Stimulated activated naive CD8-positive, alpha-beta T cell treated with anti-CD3 and anti-CD28 coated beads, Interleukin-15, Interleukin-2, amounts not matched to agents 100 U/mL and 50 U/mL, for 24 hours (primary cell): Measurements from ENCODE around the gene PID1.
"Not testable (repeated sequence)": the region's sequence is repeated elsewhere in the genome, so short reads cannot be mapped to it uniquely, and the experiment has no call there.

Experiments used
- ATAC-seq: fragments of 150-1000 bp; cut with Tn5 transposase; one replicate; pipeline ENCODE4 v1.10.0; 2021
- DNase-seq: peaks from one replicate; pipeline ENCODE4 v3.0.0; 2021

PID1 gene

DNA sequence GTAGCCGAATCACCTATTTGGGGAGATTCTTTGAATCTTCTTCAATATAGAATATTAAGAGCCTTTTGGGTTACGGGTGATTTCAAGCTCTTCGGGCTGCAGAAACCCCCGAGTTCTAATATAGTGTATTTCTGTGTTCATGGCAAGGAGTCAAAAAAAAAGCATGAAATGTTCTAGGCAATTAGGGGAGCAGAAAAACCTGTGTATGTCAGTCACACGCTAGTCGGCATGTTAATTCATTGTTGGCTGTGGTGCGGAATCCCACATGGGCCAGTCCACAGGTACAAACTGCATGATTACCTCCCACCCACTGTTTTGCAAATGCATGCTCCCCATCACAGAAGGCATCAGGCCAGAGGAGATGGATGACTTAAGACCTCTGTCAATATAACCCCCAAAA is 161.9 kb downstream of the PID1 start:
- ATAC-seq = no peak
- no peak for DNase-seq

DNA sequence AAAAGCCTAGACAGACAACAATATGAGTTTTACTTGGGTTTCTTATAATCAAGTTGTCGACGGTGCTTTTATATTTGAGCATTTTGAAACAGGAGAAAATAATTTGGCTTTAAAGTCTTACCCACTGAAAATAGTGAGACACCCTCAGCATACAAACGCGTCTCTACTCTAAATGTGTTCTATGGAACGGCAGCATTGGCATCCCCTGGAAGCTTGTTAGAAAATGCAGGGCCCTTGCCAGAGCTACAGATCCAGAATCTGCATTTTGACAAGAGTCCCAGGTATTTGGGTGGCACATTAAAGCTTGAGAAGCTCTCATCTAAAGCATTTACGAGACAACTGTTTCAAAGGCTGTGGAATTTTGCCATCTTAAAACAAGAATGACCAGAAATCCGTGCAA is 163.5 kb downstream of the PID1 start:
- ATAC-seq = no peak

DNA sequence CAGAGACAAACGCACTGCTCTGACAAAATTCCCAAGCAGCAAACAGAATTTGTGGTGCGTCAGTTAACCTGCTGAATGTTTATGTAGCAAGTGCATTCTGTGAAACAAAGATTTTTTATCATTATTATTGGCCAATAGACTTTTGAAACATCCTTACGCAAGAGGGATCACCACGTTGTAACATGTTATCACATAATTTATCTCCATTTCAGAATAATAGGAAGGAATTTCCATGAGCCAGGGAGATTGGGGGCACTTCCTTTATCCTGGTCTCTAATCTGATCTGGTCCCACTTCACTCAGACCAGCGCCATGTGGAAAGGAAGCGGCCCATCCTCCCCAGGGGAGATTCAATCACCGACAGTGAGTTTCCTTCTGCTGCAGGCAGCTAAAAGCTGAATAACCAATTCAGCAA is 166.1 kb downstream of the PID1 start:
- ATAC-seq (no peak), DNase-seq (no peak)

More for the DNA sequence above, 163.5 kb downstream of the PID1 start:
- DNase-seq = no peak

DNA sequence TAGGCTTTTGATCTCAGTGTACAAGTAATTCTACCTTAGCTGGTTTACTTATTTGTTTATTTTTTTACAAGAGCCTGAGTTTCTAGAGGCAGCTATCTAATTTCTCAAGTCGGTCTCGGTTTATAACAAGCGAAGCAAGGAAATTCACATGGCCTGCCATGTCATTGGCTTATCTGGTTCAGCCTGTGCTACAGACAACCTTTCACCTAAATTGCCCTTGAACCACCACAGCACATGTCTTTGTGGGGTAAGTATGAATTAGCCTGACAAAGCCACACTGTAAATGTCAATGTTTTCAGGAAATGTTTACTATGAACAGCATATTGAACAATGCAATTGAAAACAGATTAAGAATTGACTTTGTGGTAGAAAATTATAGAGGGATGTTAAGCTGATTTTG is 167.1 kb downstream of the PID1 start:
- DNase-seq (no peak), ATAC-seq (no peak)

- DNase-seq = no peak
- ATAC-seq = no peak
Observed at GRCh38 chr2:229101314-229101713, 169.8 kb downstream of the PID1 start.

- ATAC-seq (no peak), DNase-seq (no peak)
Observed at GRCh38 chr2:229099231-229099630, 171.9 kb downstream of the PID1 start.

GRCh38 chr2:229098801-229099200 is 172.3 kb downstream of the PID1 start:
- no peak for ATAC-seq
- no peak for DNase-seq

DNA sequence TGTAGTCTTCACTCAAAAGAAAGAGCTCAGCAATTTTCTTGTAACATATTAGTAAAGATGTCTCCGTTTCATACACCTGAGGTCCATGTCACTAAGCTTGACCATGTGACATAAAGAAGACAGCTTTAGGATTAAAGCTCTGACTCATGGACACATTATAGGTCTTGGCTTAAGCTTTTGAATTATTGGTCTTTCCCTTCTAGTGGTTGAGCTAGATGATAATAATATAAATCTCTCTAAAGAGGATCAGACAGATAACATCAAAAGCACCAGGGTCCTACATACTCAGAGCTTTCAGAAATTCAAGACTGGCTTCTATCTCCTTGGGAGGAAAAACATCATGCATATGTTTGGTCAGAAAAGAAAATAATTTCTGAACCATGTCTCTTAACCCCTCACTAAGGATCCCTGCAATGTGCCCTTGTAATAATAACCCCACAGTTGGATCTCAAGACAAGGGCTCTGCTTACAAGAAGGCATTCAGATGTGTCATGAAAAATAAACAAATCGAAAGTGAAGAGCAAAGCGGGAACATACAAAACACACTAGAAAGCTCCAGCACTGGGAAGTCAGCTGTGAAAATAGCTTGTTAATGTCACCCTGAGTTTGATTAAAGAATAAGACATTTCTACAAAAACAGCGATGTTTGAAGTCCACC is 174.5 kb downstream of the PID1 start:
- DNase-seq = no peak

GRCh38 chr2:229095472-229095871 is 175.6 kb downstream of the PID1 start:
- ATAC-seq = no peak
- DNase-seq = no peak

More for the DNA sequence above, 174.5 kb downstream of the PID1 start:
- ATAC-seq = no peak

GRCh38 chr2:229090225-229090624 is 180.9 kb downstream of the PID1 start:
- no peak for ATAC-seq
- no peak for DNase-seq

DNA sequence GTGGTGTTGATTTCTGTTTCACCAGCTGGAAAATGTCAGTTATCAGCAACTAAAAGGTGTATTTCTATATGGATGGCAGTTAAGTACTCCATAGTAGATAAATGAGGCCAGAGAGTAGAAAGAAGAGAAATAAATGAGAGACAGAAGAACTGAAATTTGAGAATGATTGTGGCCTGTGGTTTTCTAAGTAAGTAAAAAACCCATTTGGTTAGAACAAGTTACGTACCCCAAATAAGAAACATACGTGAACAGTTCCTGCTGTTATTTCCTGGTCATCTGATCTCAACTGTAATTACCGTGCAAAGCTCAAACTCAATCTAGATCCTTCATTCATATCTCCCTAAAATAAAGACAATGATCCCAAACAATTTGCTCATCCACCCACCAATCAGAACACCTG is 181.3 kb downstream of the PID1 start:
- DNase-seq = no peak

DNA sequence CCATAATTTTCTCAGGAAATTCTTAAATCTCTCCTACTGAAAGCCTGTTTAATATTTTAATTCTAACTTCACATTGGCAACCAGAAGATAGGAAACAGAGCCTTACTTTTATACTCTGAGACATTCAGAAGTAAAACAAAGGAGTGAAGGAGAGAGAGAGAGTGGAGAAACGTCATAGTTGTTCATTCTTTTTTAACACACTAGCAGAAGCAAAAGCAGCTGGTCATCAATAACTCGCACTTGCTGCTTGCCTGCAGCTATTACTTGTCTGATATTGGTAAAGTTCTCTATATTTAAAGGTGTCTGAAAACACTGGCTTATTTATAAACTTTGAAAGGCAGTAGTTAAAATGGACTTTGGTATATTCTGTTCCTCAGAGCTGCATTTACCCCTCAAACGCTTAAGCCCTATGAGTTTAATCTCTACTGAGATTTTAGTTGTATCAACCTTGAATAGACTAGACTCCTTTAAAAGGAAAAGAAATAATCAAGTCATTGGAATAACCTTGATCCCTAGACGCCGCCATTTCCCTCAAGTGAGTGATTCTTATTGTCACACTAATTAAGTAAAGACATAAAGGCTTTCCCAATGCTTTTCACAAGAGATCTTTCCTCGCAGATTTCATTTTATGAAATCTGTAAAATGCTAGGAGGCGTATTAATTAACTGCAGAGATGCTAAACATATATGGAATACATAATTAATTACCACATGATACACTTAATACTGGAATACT is 182.0 kb downstream of the PID1 start:
- DNase-seq (no peak), ATAC-seq (no peak)

More for the DNA sequence above, 181.3 kb downstream of the PID1 start:
- no peak for ATAC-seq

GRCh38 chr2:229088517-229088913 is 182.6 kb downstream of the PID1 start:
- ATAC-seq (no peak), DNase-seq (no peak)

- ATAC-seq (no peak), DNase-seq (no peak)
Observed at GRCh38 chr2:229087843-229088516, 183.1 kb downstream of the PID1 start.

- DNase-seq (no peak), ATAC-seq (no peak)
Observed at GRCh38 chr2:229087267-229087666, 183.8 kb downstream of the PID1 start.

DNA sequence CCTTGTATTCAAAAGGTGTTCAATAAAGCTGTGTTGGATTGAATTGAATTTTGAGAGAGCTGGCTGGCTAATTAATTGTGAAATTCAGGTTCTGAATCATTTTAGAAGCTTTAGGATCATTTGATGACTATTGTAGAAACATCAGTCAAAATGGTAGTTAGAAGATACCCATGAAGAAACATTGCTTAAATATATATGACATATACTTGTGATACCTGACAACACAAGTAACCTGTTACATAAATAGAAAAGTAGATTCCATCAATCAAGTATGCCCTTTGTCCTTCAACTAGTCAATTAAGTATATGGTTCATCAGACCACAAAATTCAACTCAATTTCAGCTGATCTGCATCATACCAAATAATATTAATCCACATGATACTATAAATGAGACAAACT is 185.6 kb downstream of the PID1 start:
- ATAC-seq = no peak

DNA sequence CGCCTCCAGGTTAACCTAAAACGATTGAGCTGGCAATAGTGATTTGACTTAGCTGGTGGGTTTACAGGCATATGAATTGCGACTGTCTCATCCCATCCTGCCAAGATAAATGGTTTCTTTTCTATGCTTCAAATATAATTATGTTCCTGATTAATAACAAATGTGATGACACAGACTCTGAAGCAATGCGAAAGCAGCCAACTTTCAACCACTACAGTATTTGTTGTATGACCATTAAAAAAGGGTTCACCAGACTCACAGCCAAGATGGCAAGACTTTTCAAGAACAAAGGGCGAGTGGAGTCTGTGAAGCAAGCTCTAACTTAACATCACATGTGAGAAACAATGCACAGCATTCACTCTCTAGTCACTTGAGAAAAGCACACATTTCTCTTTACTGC is 186.6 kb downstream of the PID1 start:
- no peak for DNase-seq
- no peak for ATAC-seq

More for the DNA sequence above, 185.6 kb downstream of the PID1 start:
- DNase-seq = no peak

DNA sequence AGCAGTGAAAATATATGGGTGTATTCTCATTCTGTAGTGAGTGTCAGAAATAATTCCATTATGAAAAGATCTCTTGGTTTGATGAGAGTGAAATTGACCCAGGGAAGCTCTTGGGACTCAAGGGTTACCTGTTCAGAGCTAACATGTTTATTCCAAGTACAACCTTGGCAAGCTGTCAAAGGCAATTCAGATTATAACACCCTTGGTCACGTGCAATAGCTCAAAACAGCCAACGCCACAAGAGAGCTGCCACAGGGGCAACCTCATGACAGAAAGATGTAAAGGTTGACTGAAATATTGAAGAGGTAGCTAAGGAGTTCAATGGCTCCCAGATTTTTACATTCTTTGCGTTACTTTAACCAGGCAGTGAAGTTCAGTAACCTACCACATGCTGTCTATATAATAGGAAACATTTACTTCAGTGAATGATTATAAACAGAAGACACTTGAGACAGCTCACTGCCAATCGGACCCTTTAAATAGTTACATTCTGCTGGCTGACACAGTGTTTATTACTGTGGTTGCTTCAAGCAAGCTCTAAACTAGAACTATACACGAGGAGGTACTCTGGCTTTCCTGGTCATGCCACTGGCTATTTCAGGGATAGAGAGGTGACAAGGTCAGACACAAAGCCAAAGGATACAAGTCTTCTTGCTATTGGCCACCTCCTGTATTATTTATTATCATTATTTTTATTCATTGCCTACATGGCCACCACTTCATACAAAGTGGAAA is 187.3 kb downstream of the PID1 start:
- DNase-seq = no peak
- no peak for ATAC-seq

DNA sequence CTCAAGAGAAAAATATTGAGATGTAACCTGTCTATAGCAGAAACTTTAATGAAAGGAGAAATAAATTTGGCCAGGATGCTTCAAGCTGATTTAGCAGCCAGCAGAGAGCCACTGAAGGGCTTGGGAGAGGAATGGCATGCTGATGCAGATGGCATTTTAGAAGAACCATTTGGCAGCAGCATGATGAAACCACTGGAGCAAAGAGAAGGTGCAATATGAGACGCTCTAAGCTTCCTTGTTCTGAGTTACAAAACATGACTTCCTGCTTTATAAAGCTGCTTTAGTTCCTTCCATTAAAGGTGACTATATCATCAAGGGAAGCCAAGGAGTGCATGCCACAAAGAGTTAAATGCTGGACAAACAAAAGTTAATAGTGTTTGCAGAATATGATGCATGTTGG is 189.7 kb downstream of the PID1 start:
- DNase-seq (no peak), ATAC-seq (no peak)

DNA sequence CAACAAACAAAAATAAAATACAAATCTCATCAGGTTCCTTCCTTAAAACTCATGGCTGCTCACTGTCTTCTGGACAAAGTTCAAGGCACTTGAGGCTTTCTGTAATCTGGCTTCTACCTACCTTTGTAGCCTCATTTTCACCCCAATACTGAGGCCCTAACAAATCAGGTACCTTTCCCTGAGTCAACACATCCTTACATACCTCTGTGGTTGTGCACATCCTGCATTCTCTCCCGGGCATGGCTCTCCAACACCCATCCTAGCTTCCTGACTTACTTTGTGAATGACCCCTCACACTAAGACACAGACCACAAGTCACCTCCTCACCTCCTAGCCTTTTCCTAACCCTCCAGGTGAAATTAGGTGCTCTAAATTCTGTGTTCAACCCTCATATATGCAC is 190.9 kb downstream of the PID1 start:
- ATAC-seq (no peak), DNase-seq (no peak)

DNA sequence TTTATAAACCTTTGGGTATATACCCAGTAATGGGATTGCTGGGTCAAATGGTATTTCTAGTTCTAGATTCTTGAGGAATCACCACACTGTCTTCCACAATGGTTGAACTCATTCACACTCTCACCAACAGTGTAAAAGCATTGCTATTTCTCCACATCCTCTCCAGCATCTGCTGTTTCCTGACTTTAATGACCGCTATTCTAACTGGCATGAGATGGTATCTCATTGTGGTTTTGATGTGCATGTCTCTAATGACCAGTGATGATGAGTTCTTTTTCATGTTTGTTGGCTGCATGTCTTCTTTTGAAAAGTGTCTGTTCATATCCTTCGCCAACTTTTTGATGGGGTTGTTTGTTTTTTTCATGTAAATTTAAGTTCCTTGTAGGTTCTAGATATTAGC is 194.2 kb downstream of the PID1 start:
- not testable (repeated sequence) for DNase-seq, ATAC-seq

- no peak for DNase-seq
- no peak for ATAC-seq
Observed at GRCh38 chr2:229073935-229074334, 197.2 kb downstream of the PID1 start.
